Left cardiac atrium (tissue), 4 donors: ENCODE results near the gene HECTD4. TPM values are rescaled to one million over a fixed set of nuclear protein-coding genes. Genes with fewer than 3 reads are reported as not detected.
"Not testable (repeated sequence)": the region's sequence is repeated elsewhere in the genome, so short reads cannot be mapped to it uniquely, and the experiment has no call there.

Experiments
- ATAC-seq, 2 donors: fragments of 200-7000 bp; cut with Tn5 transposase; one replicate each; pipeline ENCODE4 v1.9.1; 2020; ENCODE audit warnings: mild to moderate bottlenecking in 2 of 2, moderate library complexity in 2 of 2
- DNase-seq: peaks from one replicate; pipeline ENCODE4 v3.0.0-alpha.2; 2020
- intact Hi-C, 2 donors: fragments of 100-400 bp; cut with DNase I; formaldehyde crosslinking; loops; one replicate each; pipeline versions ENCODE4 v1.14.1 to v1.15.1; 2022 to 2023
- microRNA-seq, 2 donors: library from miRNA; unstranded; fragments of <30 nt; microRNA quantifications; one replicate each; pipeline ENCODE4 v1.2.0, GENCODE V29; 2020
- total RNA-seq, 2 donors: library from RNA; stranded (reverse); fragmentation: NEBNext Ultra II Directional; extraction: Animal tissue kit (Norgen Biotek cat#: 25700); gene quantifications; one replicate each; pipeline ENCODE4 v1.2.1, GENCODE V29; 2021
- donor health status: DM: no; HTN: yes; CAD: no.
- donor health status: DM: no; HTN: yes; CAD: no; lungs with severe emphysema.
- donor health status: DM: yes; HTN: yes; CAD: no.
- donor health status: Dilated cardiomyopathy.

Gene HECTD4
- total RNA-seq, 2 donors from 2014 or later = 22.2 to 24.4 TPM

DNA sequence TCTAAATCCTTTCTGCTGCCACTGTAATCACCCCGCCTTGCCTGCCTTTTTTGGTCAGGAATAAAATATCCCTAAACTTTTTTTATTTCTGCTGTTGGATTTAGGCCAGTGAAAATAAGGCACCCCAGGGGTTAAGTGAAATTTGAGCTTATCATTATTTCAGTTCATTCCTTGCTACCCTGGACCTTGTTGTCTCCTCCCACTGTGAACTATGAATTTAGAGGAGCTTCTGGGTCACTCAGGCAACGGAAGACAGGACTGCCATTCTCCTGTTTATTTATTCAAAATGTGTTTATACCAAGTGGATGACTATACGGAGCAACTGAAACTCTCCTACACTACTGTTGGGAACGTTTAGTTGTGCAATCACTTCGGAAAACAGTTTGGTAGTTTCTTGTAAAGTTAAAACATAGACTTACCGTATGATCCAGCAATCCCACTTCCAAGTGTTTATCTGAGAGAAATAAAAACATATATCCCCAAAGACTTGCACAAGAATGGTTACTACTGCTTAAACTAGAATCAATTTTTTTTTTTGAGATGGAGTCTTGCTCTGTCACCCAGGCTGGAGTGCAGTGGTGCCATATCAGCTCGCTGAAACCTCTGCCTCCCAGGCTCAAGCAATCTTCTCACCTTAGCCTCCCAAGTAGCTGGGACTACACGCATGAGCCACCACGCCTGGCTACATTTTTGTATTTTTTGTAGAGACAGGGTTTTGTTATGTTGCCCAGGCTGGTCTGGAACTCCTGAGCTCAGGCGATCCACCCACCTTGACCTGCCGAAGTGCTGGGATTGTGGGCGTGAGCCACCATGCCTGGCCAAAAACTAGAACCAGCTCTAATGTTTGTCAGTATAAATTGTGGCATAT, 259.2 kb downstream of the HECTD4 start:
- DNase-seq (no peak), ATAC-seq (peak in 1 of 2 donors; percentile 9)
- intact Hi-C loops = no loop called here

DNA sequence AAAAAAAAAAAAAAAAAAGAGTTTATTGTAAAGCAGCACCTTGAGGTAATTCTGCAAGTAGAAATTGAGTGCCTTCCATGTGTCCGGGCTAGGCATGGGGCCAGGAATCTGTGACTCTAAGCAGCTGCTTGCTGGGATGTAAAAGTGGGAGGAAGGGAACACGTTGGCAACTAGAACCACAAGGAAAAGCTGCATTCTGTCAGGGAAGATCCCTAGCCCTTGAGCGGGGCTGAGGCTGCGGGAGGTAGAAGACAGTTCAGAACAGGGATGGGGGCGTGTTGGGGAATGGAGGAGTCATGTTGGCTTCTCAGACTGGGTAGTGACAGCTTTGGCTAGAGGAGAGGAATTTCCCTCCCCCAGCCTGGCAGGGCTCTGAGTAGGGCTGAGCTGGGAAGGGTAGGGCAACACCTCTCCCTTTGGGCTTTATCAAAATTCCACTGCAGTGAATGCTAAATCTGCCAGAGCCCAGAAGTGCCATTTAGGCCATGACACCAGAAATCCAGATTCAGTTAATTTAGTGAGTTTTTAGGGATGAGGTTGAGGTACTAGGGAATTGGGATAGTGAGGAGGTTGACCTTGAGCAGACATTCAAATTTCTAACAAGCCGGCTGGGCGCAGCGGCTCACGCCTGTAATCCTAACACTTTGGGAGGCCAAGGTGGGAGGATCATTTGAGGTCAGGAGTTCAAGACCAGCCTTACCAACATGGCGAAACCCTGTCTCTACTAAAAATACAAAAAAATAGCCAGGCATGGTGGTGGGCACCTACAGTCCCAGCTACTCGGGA, 260.3 kb downstream of the HECTD4 start:
- peak; percentile 68 to 78 for ATAC-seq
- intact Hi-C loops = no loop called here
- DNase-seq = peak; percentile 80

DNA sequence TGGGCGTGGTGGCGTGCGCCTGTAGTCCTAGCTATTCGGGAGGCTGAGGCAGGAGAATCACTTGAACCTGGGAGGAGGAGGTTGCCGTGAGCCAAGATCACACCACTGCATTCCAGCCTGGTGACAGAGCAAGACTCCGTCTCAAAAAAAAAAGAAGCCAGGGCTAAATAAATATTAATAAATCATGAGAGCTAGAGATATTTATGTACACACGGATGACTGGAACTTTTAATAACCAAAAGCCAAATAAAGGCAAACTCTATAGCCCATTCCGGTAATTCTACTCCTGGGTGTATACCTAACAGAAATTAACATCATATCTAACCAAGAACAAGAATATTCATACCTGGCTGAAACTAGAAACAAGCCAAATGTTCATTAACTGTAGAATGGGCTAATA, 264.5 kb downstream of the HECTD4 start:
- ATAC-seq (no peak), DNase-seq (no peak)
- intact Hi-C loops = no loop called here

DNA sequence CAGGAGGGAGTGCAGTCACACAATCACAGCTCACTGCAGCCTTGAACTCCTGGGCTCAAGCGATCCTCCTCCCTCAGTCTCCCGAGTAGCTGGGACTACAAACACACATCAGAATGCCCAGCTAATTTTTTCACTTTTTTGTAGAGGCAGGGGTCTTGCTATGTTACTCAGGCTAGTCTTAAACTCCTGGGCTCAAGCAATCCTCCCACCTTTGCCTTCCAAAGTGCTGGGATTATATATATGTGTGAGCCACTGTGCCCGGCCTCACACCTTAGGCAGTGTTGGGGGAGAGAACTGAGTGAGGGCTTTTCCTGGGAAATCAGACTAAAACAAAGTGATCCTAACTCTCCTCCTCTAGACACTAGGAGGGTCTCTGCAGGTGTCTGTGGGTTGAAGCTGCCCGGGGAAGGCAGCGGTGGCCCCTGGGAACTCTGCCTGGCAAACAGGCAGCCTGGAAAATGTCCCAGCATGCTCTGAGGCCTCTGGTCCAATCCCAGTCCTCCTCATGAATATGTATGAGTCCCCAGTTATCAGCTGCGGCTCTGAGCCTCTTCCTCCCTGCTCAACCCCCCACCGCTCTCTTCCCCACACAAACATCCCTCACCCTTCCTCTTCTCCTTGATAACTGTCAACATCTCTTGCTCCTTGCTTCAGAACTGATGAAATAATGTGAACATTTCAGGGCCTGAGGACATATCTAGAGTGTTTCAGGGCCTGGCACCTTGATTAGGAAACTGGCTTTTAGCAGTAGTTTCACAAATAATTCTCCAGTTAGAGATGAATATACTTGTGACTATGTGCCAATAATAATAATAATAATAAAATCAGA, 265.8 kb downstream of the HECTD4 start:
- peak; percentile 81 for DNase-seq
- peak; percentile 96 to 97 for ATAC-seq
- intact Hi-C loops = no loop called here

DNA sequence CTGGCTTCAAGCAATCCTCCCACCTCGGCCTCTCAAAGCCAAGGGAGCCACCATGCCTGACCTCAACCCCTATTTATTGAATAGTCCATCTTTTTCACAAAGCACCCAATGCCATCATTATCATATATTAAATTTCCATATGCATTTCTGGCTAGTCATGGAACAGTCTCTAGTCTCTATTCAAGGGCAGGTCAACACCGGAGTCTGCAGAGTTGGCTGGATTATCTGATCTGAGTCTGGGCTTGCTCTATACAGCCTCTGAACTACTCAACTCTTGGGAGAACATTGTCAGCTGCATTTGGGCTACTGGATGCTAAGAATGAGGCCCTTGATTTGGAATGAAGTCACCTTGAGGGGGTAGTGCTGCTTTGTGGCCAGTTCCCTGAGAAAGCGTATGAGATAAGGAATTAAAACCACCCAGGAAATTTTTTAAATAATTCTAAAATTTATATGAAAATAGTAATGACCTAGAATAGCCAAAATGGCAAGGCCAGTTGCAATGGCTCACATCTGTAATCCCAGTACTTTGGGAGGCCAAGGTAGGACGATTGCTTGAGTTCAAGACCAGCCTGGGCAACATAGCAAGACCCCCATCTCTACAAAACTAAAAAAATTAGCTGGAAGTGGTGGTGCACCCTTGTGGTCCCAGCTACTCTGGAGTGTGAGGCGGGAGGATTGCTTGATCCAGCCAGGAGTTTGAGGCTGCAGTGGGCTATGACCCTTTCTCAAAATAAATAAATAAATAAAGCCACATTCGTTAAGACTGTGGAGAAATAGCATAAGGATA, 266.8 kb downstream of the HECTD4 start:
- intact Hi-C loops = no loop called here
- no peak for ATAC-seq
- DNase-seq = no peak

DNA sequence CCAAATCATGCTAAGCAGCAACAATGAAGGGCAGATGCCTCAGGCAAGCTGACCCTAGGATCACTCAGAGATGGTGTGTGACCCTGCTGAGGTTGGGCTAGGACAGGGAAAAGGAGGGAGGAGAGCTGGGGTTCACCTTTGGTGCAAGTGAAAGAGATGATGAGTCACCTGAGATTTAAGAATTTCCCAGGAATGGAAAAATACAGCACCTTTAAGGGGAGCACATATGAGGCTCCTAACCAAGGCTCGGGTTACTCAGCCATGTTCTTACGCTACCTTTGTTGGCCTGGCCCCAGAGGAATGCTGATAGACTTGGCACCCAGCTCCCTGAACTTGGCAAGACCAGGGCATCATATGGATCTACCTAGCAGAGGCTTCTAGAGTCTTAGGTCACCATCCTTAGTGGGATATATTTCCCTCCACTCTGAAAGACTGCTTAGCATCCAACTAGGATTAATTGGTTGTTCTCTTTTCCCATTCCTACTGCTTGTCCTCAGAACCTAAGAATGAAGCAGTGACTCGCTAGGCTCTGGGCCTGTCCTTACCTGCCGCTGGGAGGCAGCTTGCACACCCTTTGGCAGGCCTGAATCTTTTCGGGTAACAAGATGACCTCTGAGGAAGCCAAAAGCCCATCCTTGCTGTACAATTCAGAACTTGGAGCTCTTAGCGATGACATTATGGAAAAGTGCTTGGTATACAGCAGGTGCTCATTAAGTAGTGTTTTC, 269.7 kb downstream of the HECTD4 start:
- intact Hi-C loops = no loop called here
- ATAC-seq (peak in 1 of 2 donors; percentile 13), DNase-seq (no peak)

DNA sequence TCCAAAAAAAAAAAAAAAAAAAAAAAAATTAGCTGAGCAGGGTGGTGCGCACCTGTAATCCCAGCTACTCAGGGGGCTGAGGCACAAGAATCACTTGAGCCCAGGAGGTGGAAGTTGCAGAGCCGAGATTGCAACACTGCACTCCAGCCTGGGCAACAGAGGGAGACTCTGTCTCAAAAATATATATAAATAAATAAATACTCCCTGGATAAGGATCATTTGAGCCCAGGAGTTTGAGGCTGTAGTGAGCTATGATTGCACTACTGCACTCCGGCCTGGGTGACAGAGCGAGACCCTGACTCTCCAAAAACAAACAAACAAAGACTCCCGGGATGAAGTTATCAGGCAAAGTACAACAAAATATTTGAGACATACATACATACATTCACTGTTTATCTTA, 270.3 kb downstream of the HECTD4 start:
- no peak for DNase-seq
- intact Hi-C loops = no loop called here
- ATAC-seq = no peak

DNA sequence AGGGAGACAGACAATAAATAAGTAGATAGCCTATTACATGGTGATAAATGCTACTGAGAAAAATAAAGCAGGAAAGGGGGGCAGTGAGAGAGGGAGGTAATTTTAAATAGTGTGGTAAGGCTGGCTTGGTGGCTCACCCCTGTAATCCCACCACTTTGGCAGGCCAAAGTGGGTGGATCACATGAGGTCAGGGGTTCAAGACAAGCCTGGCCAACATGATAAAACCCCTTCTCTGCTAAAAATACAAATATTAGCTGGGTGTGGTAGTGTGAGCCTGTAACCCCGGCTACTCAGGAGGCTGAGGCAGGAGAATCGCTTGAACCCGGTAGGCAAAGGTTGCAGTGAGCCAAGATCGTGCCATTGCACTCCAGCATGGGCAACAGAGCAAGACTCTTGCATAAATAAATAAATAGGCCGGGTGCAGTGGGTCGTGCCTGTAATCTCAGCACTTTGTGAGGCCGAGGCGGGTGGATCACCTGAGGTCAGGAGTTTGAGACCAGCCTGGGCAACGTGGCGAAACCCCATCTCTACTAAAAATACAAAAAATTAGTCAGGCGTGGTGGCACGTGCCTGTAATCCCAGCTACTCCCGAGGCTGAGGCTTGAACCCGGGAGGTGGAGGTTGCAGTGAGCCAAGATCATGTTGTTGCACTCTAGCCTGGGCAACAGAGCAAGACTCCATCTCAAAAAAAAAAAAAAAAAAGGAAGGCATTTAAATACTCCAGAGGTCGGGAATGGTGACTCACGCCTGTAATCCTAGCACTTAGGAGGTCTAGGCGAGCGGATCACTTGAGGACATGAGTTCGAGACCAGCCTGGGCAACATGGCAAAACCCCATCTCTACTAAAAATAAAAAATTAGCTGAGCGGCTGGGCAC, 271.2 kb downstream of the HECTD4 start:
- intact Hi-C loops, ATAC-seq, DNase-seq: not testable (repeated sequence)

Small RNA genes within 50 kb of the gene (microRNA-seq; reads per million reads assigned to microRNA genes)
- gene MIR6861 = 0 reads per million in 2 donors

Other genes starting within 250 kb of the HECTD4 start
- gene RPL6, start 27.2 kb upstream of the HECTD4 start, total RNA-seq = 100 to 1,000 TPM; 684 to 695 TPM
- 100 to 1,000 TPM in 1 of 2 donors, 10 to 100 TPM in 1; 94.0 to 125 TPM for gene PTPN11, start 36.5 kb upstream of the HECTD4 start, total RNA-seq